GM12865 (cell line): ENCODE data around the gene CDPF1.
"Not testable (repeated sequence)": the region's sequence is repeated elsewhere in the genome, so short reads cannot be mapped to it uniquely, and the experiment has no call there.

Experiments used
- DNase-seq: peaks from one replicate; pipeline ENCODE4 v3.0.0; 2010; ENCODE audit warnings: low read depth
- H3K4me3 ChIP-seq: 2 replicates; pipeline ENCODE4 v1.5.1; 2011; ENCODE audit warnings: mild to moderate bottlenecking, low read depth, low read length, control low read depth
- CTCF ChIP-seq: IDR thresholded peaks from 2 replicates; pipeline ENCODE4 v1.5.1; 2011; ENCODE audit warnings: low read length, control low read depth, low read depth, inconsistent platforms; ENCODE audit not compliant: insufficient read depth; ENCODE audit errors: missing control alignments

The CDPF1 gene

GRCh38 chr22:46272762-46273431 lies 22.8 kb upstream of the CDPF1 start:
- no peak overlapping the region for H3K4me3 ChIP-seq
- no peak for TF ChIP-seq CTCF
- no peak for DNase-seq

- no peak for TF ChIP-seq CTCF
- H3K4me3 ChIP-seq, result no peak overlapping the region
- no peak for DNase-seq
Measured at GRCh38 chr22:46272196-46272595, 22.1 kb upstream of the CDPF1 start.

- no peak for TF ChIP-seq CTCF
- no peak overlapping the region for H3K4me3 ChIP-seq
- no peak for DNase-seq
Measured at GRCh38 chr22:46269564-46269963, 19.5 kb upstream of the CDPF1 start.

GRCh38 chr22:46267431-46268279 lies 17.6 kb upstream of the CDPF1 start, which contains the start of gene TTC38:
TSS of gene TTC38 (plus strand) at chr22:46268008. CDS start at chr22:46268040, 32 bp downstream.
- H3K4me3 ChIP-seq, result peak within 1 kb of the TSS; percentile 90
- DNase-seq, result peak; percentile 79
- TF ChIP-seq CTCF, result no peak

- DNase-seq, H3K4me3 ChIP-seq: not testable (repeated sequence)
Measured at GRCh38 chr22:46265627-46266026, 15.5 kb upstream of the CDPF1 start.

- not testable (repeated sequence) for DNase-seq, H3K4me3 ChIP-seq
Measured at GRCh38 chr22:46264520-46264919, 14.4 kb upstream of the CDPF1 start.

GRCh38 chr22:46263216-46263590 lies 13.1 kb upstream of the CDPF1 start, which contains the start of gene PKDREJ:
TSS of gene PKDREJ (minus strand) at chr22:46263343. CDS start at chr22:46263322, 21 bp downstream.
- DNase-seq, result no peak
- no peak for TF ChIP-seq CTCF
- H3K4me3 ChIP-seq, result no peak within 1 kb of the TSS
